ENCODE data around the gene MSH5. TPM values are rescaled to one million over a fixed set of nuclear protein-coding genes. Genes with fewer than 3 reads are reported as not detected.

The MSH5 gene
- total RNA-seq, 1 experiment from 2014 or later = 22.7 TPM

GRCh38 chr6:31713465-31713864 lies 26.3 kb upstream of the MSH5 start:
- CTCF ChIA-PET = no interaction called here
- Histone ChIP-seq H2AFZ (ENCODE audit: low read length) (no peak overlapping the region), H3K36me3 (ENCODE audit: low read depth, low read length) (no peaks in the 10 kb centered on the region)

GRCh38 chr6:31713991-31714684 lies 25.7 kb upstream of the MSH5 start:
- ATAC-seq = no peak

More at GRCh38 chr6:31713465-31713864, 26.3 kb upstream of the MSH5 start:
- Histone ChIP-seq H3F3A (ENCODE audit: low read length, unreplicated experiment) (no peaks in the 10 kb centered on the region), H3K9ac (ENCODE audit: low read length) (no peak overlapping the region), H3K79me2 (ENCODE audit: low read length) (no peaks in the 10 kb centered on the region), H3K4me3 (ENCODE audit: low read length) (no peak overlapping the region), H3K4me1 (ENCODE audit: insufficient read depth, low read length) (peaks cover 12% of the 10 kb centered on the region), H3K27ac (ENCODE audit: low read length) (no peak overlapping the region), H4K20me1 (ENCODE audit: low read length) (no peaks in the 10 kb centered on the region), H3K9me3 (ENCODE audit: low read length) (no peaks in the 10 kb centered on the region), H3K4me2 (ENCODE audit: low read length) (no peak overlapping the region), H3K9me2 (replicated peaks; ENCODE audit: low read length) (no peaks in the 10 kb centered on the region), H3K27me3 (ENCODE audit: low read length) (no peaks in the 10 kb centered on the region)
- no peak for DNase-seq
- POLR2A ChIA-PET (ENCODE audit: unreplicated experiment) = interaction anchor here (1.1 kb wide), 1 partner anchor 113 kb away, joined by 3 read pairs; no protein-coding TSS in a partner anchor
- no peak for ATAC-seq
- no TSS peak for BruUV-seq (replicated peaks)
- intact Hi-C loops (cut with micrococcal nuclease) = loop anchor here (10.0 kb wide), 1 partner anchor 51 kb away; the partner anchor contains the start of gene SAPCD1
- no peak for TF ChIP-seq EZH2 (IDR thresholded peaks at IDR 0.05; ENCODE audit: low read length, unreplicated experiment)
- TF ChIP-seq, protein P1, sequence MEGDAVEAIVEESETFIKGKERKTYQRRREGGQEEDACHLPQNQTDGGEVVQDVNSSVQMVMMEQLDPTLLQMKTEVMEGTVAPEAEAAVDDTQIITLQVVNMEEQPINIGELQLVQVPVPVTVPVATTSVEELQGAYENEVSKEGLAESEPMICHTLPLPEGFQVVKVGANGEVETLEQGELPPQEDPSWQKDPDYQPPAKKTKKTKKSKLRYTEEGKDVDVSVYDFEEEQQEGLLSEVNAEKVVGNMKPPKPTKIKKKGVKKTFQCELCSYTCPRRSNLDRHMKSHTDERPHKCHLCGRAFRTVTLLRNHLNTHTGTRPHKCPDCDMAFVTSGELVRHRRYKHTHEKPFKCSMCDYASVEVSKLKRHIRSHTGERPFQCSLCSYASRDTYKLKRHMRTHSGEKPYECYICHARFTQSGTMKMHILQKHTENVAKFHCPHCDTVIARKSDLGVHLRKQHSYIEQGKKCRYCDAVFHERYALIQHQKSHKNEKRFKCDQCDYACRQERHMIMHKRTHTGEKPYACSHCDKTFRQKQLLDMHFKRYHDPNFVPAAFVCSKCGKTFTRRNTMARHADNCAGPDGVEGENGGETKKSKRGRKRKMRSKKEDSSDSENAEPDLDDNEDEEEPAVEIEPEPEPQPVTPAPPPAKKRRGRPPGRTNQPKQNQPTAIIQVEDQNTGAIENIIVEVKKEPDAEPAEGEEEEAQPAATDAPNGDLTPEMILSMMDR (conservative IDR thresholded peaks at IDR 0.05; ENCODE audit: low read depth, low read length) = no peak
- no peak for TF ChIP-seq EZH2phosphoT487 (IDR thresholded peaks at IDR 0.05; ENCODE audit: borderline replicate concordance, low read length)

More at GRCh38 chr6:31713991-31714684, 25.7 kb upstream of the MSH5 start:
- no peak for DNase-seq
- no peaks in the 10 kb centered on the region for H4K20me1 ChIP-seq (ENCODE audit: low read length)
- CTCF ChIA-PET = interaction anchor here (0.6 kb wide), 1 partner anchor 31 kb away, joined by 4 read pairs; no protein-coding TSS in a partner anchor
- H3K9ac ChIP-seq (ENCODE audit: low read length) = no peak overlapping the region
- H3K9me2 ChIP-seq (replicated peaks; ENCODE audit: low read length) = no peaks in the 10 kb centered on the region
- POLR2A ChIA-PET (ENCODE audit: unreplicated experiment) = no interaction called here
- TF ChIP-seq, protein P1 (conservative IDR thresholded peaks at IDR 0.05; ENCODE audit: low read depth, low read length) = no peak
- TF ChIP-seq EZH2phosphoT487 (IDR thresholded peaks at IDR 0.05; ENCODE audit: borderline replicate concordance, low read length) (no peak), EZH2 (IDR thresholded peaks at IDR 0.05; ENCODE audit: low read length, unreplicated experiment) (no peak)
- H3K36me3 ChIP-seq (ENCODE audit: low read depth, low read length) = no peaks in the 10 kb centered on the region
- no TSS peak for BruUV-seq (replicated peaks)
- H3K4me2 ChIP-seq (ENCODE audit: low read length) = no peak overlapping the region
- no peak overlapping the region for H3K27ac ChIP-seq (ENCODE audit: low read length)
- intact Hi-C loops (cut with micrococcal nuclease) = loop anchor here (10.0 kb wide), 1 partner anchor 51 kb away; the partner anchor contains the start of gene SAPCD1
- no peak overlapping the region for H2AFZ ChIP-seq (ENCODE audit: low read length)
- H3F3A ChIP-seq (ENCODE audit: low read length, unreplicated experiment) = no peaks in the 10 kb centered on the region
- no peaks in the 10 kb centered on the region for H3K79me2 ChIP-seq (ENCODE audit: low read length)
- peaks cover 19% of the 10 kb centered on the region for H3K4me1 ChIP-seq (ENCODE audit: insufficient read depth, low read length)
- H3K9me3 ChIP-seq (ENCODE audit: low read length) = no peaks in the 10 kb centered on the region
- H3K27me3 ChIP-seq (ENCODE audit: low read length) = no peaks in the 10 kb centered on the region
- no peak overlapping the region for H3K4me3 ChIP-seq (ENCODE audit: low read length)
